Central memory CD8-positive, alpha-beta T cell (primary cell): ENCODE measurements around the gene ASRGL1.
"Not testable (repeated sequence)": the region's sequence is repeated elsewhere in the genome, so short reads cannot be mapped to it uniquely, and the experiment has no call there.

Experiments used
- ATAC-seq: fragments of 150-1000 bp; cut with Tn5 transposase; replicated peaks from 2 replicates; pipeline ENCODE4 v1.10.0; 2022; ENCODE audit warnings: mild to moderate bottlenecking, moderate FRiP score, moderate number of reproducible peaks; ENCODE audit not compliant: poor library complexity, severe bottlenecking; ENCODE audit errors: extremely low read depth
- DNase-seq, 2 donors: peaks; one replicate each; pipeline ENCODE4 v3.0.0; 2021; ENCODE audit warnings: low spot score in 2 of 2
- H3K27ac Mint-ChIP-seq: one replicate; pipeline ENCODE4 v1.8.0; 2022; ENCODE audit warnings: low read depth, mild to moderate bottlenecking, moderate library complexity, mixed read lengths
- H3K27me3 Mint-ChIP-seq: one replicate; pipeline ENCODE4 v1.8.0; 2022; ENCODE audit warnings: mixed read lengths
- H3K36me3 Mint-ChIP-seq: one replicate; pipeline ENCODE4 v1.8.0; 2022; ENCODE audit warnings: mild to moderate bottlenecking, moderate library complexity, mixed read lengths; ENCODE audit not compliant: insufficient read depth
- H3K4me1 Mint-ChIP-seq: one replicate; pipeline ENCODE4 v1.8.0; 2022; ENCODE audit warnings: mixed read lengths
- H3K4me3 Mint-ChIP-seq: one replicate; pipeline ENCODE4 v1.8.0; 2022; ENCODE audit warnings: mild to moderate bottlenecking, moderate library complexity, mixed read lengths
- H3K9me3 Mint-ChIP-seq: one replicate; pipeline ENCODE4 v1.8.0; 2022; ENCODE audit warnings: mixed read lengths

Gene ASRGL1

DNA sequence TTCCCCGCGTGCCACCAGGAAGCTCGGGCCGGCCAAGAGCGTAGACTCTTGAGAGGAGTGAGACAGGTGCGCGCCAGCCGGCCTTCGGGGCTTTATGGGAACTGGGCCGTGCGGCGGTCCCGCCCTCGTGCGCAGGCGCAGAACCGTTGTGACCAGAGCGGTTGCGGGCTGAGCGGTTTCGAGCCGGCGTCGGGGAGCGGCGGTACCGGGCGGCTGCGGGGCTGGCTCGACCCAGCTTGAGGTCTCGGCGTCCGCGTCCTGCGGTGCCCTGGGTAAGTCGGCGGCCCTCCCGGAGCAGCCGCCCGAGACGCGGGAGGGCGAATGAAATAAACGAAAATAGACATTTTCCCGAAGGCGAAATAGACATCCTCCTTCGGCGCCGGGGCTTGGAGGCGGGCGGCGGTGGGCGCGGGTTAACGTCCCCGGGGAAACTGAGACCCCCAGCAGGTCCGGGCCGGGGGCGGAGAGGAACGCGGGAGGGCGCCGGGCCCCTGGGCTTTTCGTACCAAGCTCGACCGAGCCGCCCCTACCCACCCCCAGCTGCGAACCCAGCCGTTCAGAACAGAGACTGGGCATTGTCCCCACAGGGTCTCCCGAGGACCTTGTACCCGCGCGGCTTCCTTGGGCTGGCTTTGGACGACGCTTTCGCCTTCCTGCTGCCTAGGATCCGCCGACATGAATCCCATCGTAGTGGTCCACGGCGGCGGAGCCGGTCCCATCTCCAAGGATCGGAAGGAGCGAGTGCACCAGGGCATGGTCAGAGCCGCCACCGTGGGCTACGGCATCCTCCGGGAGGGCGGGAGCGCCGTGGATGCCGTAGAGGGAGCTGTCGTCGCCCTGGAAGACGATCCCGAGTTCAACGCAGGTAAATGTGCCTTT lies at the start of gene ASRGL1:
Gene ASRGL1 (plus strand): TSS at position 146 of the 879 bp plus-strand sequence. CDS start 530 bp downstream, at position 676.
- DNase-seq, result peak; percentile 54 to 64
- Mint-ChIP-seq H3K9me3 (no peaks in the 10 kb centered on the region), H3K36me3 (peaks cover 14% of the 10 kb centered on the region), H3K27ac (peak within 1 kb of the TSS; percentile 61), H3K27me3 (peaks cover 15% of the 10 kb centered on the region), H3K4me3 (peak within 1 kb of the TSS; percentile 89), H3K4me1 (peaks cover 16% of the 10 kb centered on the region)
- ATAC-seq, result peak; percentile 72

DNA sequence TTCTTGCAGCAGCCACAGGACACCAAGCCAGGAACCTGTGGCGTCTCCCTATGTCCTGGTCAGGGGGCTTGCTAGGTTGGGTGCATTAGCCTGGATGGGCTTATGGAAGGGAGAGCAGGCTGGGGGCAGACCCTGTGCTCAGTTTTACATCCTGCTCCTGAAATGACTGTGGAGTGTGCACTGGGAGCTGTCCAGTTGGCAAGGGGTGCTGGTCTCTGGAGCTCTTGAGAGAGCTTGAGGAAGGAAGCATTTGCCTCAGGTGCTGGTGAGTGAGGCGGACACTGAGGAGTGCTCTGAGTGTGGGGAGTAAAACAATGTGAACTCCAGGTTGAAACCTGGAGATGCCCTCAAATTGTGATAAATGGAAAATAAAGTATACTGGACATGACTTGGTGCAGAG lies 41.7 kb upstream of the ASRGL1 start:
- DNase-seq (no peak), ATAC-seq (no peak)
- H3K4me3 Mint-ChIP-seq, result no peak overlapping the region
- peaks cover 2% of the 10 kb centered on the region for H3K36me3 Mint-ChIP-seq
- H3K27me3 Mint-ChIP-seq, result peaks cover 56% of the 10 kb centered on the region
- H3K9me3 Mint-ChIP-seq, result no peaks in the 10 kb centered on the region
- H3K4me1 Mint-ChIP-seq, result no peaks in the 10 kb centered on the region
- H3K27ac Mint-ChIP-seq, result no peak overlapping the region

DNA sequence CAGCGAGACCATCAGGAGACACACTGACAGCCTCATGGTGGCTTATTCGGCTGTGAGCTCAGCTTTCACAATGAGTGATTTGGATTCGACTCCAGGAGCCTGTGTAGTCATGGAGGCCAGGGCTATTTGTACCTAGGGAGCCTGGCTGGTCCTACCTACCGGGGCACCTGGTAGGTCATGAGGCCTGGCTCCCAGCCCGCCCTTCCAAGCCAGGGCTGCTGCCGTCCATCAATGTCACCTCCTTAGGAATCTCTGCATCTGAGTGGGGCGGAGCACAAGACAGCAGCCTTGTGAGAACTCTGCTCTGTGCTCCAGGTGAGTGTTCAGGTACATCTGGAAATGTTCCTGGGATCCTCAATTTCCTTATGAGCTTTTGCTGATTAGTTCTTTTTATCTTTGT lies 38.3 kb upstream of the ASRGL1 start, which contains the start of gene SCGB1D4:
Gene SCGB1D4 (minus strand): TSS at position 101 of the 400 bp plus-strand sequence. CDS start 65 bp downstream, at position 36.
- peaks cover 2% of the 10 kb centered on the region for H3K36me3 Mint-ChIP-seq
- no peak within 1 kb of the TSS for H3K27ac Mint-ChIP-seq
- no peaks in the 10 kb centered on the region for H3K9me3 Mint-ChIP-seq
- ATAC-seq (no peak), DNase-seq (no peak)
- peaks cover 42% of the 10 kb centered on the region for H3K27me3 Mint-ChIP-seq
- H3K4me3 Mint-ChIP-seq, result no peak within 1 kb of the TSS
- no peaks in the 10 kb centered on the region for H3K4me1 Mint-ChIP-seq

DNA sequence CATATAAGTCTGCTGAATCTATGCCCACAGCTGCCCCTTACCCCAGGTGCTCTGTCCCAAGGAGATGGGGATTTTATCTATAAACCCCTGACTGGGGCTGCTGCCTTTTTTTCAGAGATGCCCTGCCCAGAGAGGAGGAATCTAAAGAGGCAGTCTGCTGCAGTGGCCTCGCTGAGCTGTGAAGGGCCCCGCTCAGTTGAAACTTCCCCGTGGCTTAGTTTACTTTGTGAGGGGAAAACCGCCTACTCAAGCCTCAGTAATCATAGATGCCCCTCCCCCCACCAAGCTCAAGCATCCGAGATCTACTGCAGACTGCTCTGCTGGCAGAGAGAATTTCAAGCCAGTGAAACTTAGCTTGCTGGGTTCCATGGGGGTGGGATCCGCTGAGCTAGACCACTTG lies 31.0 kb upstream of the ASRGL1 start:
- ATAC-seq (no peak), DNase-seq (no peak)
- Mint-ChIP-seq H3K36me3 (no peaks in the 10 kb centered on the region), H3K4me1 (peaks cover 3% of the 10 kb centered on the region), H3K27me3 (peaks cover 27% of the 10 kb centered on the region), H3K27ac (no peak overlapping the region), H3K9me3 (no peaks in the 10 kb centered on the region), H3K4me3 (no peak overlapping the region)

DNA sequence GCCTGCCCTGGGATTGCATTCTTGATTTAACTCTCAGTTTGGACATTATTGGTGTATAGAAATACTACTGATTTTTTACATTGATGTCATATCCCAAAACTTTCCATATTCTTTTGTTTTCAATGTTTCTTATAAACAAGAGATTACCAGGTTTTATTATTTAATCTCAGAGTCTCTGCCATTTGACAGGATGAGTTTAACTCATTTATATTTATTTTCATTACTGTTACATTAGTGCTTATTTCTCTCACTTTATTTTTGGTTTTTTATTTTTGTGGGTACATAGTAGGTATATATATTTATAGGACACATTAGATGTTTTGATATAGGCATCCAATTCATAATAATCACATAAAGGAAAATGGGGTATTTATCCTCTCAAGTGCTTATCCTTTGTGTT lies 29.3 kb upstream of the ASRGL1 start:
- H3K4me3 Mint-ChIP-seq, result no peak overlapping the region
- peaks cover 15% of the 10 kb centered on the region for H3K4me1 Mint-ChIP-seq
- no peak for ATAC-seq
- no peaks in the 10 kb centered on the region for H3K9me3 Mint-ChIP-seq
- no peak for DNase-seq
- H3K36me3 Mint-ChIP-seq, result no peaks in the 10 kb centered on the region
- H3K27ac Mint-ChIP-seq, result no peak overlapping the region
- H3K27me3 Mint-ChIP-seq, result peaks cover 40% of the 10 kb centered on the region

DNA sequence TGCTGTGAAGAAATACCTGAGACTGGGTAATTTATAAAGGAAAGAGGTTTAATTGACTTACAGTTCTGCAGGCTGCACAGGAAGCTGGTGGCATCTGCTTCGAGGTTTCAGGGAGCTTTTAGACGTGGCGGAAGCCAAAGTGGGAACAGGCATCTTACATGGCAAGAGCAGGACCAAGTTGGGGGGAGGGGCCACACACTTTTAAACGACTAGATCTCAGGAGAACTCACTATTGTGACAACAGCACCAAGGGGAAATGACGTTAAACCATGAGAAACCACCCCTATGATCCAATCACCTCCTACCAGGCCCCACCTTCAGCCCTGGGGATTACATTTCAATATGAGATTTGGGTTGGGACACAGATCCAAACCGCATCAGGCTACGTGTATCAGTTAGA lies 27.3 kb upstream of the ASRGL1 start:
- peaks cover 53% of the 10 kb centered on the region for H3K27me3 Mint-ChIP-seq
- no peak overlapping the region for H3K27ac Mint-ChIP-seq
- peaks cover 15% of the 10 kb centered on the region for H3K4me1 Mint-ChIP-seq
- no peak overlapping the region for H3K4me3 Mint-ChIP-seq
- ATAC-seq (no peak), DNase-seq (no peak)
- no peaks in the 10 kb centered on the region for H3K36me3 Mint-ChIP-seq
- H3K9me3 Mint-ChIP-seq, result no peaks in the 10 kb centered on the region

DNA sequence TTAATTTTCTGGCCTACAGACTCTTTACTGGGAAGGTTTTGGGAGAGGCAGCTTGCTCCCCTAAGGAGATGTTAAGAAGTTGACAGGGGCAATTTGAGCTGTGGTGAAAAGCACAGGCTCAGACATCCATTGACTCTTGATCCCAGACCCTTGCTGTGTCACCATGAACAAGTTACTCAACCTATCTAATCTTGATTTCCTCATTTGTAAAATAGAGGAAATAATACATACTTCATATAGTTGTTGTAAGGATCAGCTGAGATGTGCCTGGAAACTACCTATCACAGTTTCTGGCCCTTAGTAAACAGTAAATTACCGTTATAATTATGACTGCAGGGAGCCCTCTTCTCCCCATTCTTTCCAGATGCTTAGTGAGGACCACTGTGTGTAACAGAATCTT lies 21.8 kb upstream of the ASRGL1 start:
- DNase-seq (no peak), ATAC-seq (no peak)
- Mint-ChIP-seq H3K4me1 (peaks cover 15% of the 10 kb centered on the region), H3K27ac (no peak overlapping the region), H3K4me3 (no peak overlapping the region), H3K9me3 (no peaks in the 10 kb centered on the region), H3K27me3 (peaks cover 70% of the 10 kb centered on the region), H3K36me3 (no peaks in the 10 kb centered on the region)

DNA sequence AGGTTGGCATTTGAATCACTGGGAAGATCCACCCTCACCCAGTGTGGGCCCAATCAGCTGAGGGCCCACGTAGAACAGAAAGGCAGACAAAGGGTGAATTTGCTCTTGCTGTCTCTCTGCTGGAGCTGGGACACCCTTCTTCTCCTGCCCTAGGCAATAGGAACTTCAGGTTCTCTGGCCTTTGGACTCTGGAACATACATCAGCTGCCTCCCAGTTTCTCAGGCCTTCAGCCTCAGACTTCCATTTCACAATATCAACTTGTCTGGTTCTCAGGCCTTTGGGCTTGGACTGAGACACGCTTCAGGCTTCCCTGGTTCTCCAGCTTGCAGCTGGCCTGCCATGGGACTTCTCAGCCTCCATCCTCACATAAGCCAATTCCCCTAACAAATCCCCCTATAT lies 14.7 kb upstream of the ASRGL1 start:
- H3K9me3 Mint-ChIP-seq, result no peaks in the 10 kb centered on the region
- H3K4me3 Mint-ChIP-seq, result no peak overlapping the region
- peaks cover 26% of the 10 kb centered on the region for H3K27me3 Mint-ChIP-seq
- DNase-seq (no peak), ATAC-seq (no peak)
- peaks cover 6% of the 10 kb centered on the region for H3K4me1 Mint-ChIP-seq
- no peaks in the 10 kb centered on the region for H3K36me3 Mint-ChIP-seq
- H3K27ac Mint-ChIP-seq, result no peak overlapping the region

DNA sequence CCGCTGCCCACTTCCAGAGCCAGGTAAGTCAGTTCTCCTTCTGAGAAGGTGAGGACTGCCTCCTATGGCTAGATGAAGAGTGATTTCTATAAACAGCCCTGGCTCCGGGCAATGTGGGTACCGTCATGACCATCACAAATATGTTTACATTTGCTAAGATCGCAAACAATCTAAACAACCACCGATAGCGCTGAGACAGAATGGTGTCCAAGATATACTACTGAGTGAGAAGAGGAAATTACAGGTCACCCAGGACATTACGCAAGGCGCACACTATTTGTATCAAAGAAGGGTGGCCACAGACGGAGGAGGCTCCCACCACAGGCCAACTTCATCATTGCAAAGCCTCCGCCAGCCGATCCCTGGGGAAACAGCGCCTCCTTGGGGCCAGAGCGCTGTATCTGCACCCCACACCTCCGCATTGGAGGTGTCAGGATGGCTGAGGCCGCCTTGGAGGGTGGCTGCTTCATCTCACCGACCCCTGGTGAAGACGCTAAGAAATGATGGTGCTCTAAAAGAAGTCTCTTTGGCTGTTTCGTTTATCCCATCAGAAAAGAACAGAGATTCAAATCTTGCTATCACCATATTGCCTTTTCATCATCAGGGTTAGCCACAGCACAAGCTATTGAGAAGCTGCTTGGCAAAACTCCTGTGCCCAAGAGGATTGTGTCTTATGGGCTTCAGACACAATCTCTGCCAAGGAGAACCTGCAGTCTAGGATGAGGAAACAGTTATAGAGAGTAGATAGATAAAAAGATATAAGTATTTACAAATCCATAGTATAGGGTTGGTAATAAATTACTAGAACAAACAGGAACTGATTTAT lies 12.3 kb upstream of the ASRGL1 start:
- Mint-ChIP-seq H3K27me3 (peaks cover 12% of the 10 kb centered on the region), H3K36me3 (no peaks in the 10 kb centered on the region), H3K9me3 (no peaks in the 10 kb centered on the region), H3K4me1 (peaks cover 6% of the 10 kb centered on the region), H3K4me3 (no peak overlapping the region), H3K27ac (peak overlapping the region; percentile 72)
- peak; percentile 82 for ATAC-seq
- peak; percentile 31 to 57 for DNase-seq

DNA sequence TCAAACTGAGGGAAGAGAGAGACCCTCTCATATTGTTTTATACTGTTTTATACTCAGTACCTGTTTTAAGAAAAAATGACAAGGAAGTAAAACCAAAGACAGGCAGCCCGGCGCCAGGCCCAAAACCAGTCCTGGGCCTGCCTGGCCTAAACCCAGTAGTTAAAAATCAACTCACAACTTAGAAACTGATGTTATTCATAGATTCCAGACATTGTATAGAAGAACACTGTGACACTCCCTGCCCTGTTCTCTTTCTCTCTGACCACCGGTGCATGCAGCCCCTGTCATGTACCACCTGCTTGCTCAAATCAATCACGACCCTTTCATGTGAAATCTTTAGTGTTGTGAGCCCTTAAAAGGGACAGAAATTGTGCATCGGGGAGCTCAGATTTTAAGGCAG lies 11.5 kb upstream of the ASRGL1 start:
- H3K27me3 Mint-ChIP-seq, H3K36me3 Mint-ChIP-seq, H3K9me3 Mint-ChIP-seq, ATAC-seq, H3K4me3 Mint-ChIP-seq, H3K4me1 Mint-ChIP-seq, DNase-seq, H3K27ac Mint-ChIP-seq: not testable (repeated sequence)

DNA sequence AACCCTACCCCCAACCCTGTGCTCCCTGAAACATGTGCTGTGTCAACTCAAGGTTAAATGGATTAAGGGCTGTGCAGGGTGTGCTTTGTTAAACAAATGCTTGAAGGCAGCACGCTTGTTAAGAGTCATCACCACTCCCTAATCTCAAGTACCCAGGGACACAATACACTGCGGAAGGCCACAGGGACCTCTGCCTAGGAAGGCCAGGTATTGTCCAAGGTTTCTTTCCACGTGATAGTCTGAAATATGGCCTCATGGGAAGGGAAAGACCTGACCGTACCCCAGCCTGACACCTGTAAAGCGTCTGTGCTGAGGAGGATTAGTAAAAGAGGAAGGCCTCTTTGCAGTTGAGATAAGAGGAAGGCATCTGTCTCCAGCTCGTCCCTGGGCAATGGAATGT lies 10.5 kb upstream of the ASRGL1 start:
- not testable (repeated sequence) for DNase-seq, ATAC-seq, H3K4me1 Mint-ChIP-seq, H3K4me3 Mint-ChIP-seq, H3K27ac Mint-ChIP-seq, H3K36me3 Mint-ChIP-seq, H3K9me3 Mint-ChIP-seq
- H3K27me3 Mint-ChIP-seq, result peaks cover 11% of the 10 kb centered on the region

DNA sequence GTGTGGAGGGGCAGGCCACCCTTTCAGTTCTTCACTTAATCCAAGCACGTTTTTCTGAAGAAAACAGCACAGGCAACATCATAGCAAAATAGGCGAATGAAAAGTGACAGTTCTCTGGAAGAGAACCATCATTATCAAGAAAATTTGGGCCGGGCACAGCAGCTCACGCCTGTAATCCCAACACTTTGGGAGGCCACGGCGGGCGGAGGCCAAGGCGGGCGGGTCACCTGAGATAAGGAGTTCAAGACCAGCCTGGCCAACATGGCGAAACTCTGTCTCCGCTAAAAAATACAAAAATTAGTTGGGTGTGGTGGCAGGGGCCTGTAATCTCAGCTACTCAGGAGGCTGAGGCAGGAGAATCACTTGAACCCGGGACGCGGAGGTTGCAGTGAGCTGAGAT lies 9.7 kb upstream of the ASRGL1 start:
- not testable (repeated sequence) for H3K36me3 Mint-ChIP-seq, ATAC-seq, H3K27ac Mint-ChIP-seq, DNase-seq, H3K4me3 Mint-ChIP-seq, H3K9me3 Mint-ChIP-seq, H3K4me1 Mint-ChIP-seq
- peaks cover 13% of the 10 kb centered on the region for H3K27me3 Mint-ChIP-seq
